ENCODE results near the gene SLIT3.
"Not testable (repeated sequence)": the region's sequence is repeated elsewhere in the genome, so short reads cannot be mapped to it uniquely, and the experiment has no call there.

SLIT3 gene

GRCh38 chr5:169222934-169223594 is 77.9 kb downstream of the SLIT3 start:
- DNase-seq (ENCODE audit: low read depth in 1 of 2, low spot score in 1 of 2), result no peak

GRCh38 chr5:169221519-169221918 is 79.4 kb downstream of the SLIT3 start:
- DNase-seq (ENCODE audit: low read depth in 1 of 2, low spot score in 1 of 2), result no peak

GRCh38 chr5:169219961-169220360 is 81.0 kb downstream of the SLIT3 start:
- DNase-seq (ENCODE audit: low read depth in 1 of 2, low spot score in 1 of 2), result no peak

GRCh38 chr5:169219351-169219750 is 81.6 kb downstream of the SLIT3 start:
- DNase-seq (ENCODE audit: low read depth in 1 of 2, low spot score in 1 of 2), result no peak

GRCh38 chr5:169218861-169219260 is 82.1 kb downstream of the SLIT3 start:
- no peak for DNase-seq (ENCODE audit: low read depth in 1 of 2, low spot score in 1 of 2)

GRCh38 chr5:169218176-169218575 is 82.8 kb downstream of the SLIT3 start:
- no peak for DNase-seq (ENCODE audit: low read depth in 1 of 2, low spot score in 1 of 2)

GRCh38 chr5:169216866-169217265 is 84.1 kb downstream of the SLIT3 start:
- no peak for DNase-seq (ENCODE audit: low read depth in 1 of 2, low spot score in 1 of 2)

GRCh38 chr5:169213479-169213878 is 87.5 kb downstream of the SLIT3 start:
- DNase-seq (ENCODE audit: low read depth in 1 of 2, low spot score in 1 of 2), result no peak

GRCh38 chr5:169211761-169212160 is 89.2 kb downstream of the SLIT3 start:
- DNase-seq (ENCODE audit: low read depth in 1 of 2, low spot score in 1 of 2), result not testable (repeated sequence)

GRCh38 chr5:169204788-169205400 is 96.0 kb downstream of the SLIT3 start:
- DNase-seq (ENCODE audit: low read depth in 1 of 2, low spot score in 1 of 2), result no peak

- DNase-seq (ENCODE audit: low read depth in 1 of 2, low spot score in 1 of 2), result no peak
Measured at GRCh38 chr5:169202969-169203368, 98.0 kb downstream of the SLIT3 start.

GRCh38 chr5:169201597-169201996 is 99.3 kb downstream of the SLIT3 start:
- DNase-seq (ENCODE audit: low read depth in 1 of 2, low spot score in 1 of 2), result no peak

- no peak for DNase-seq (ENCODE audit: low read depth in 1 of 2, low spot score in 1 of 2)
Measured at GRCh38 chr5:169200125-169200778, 100.7 kb downstream of the SLIT3 start.

GRCh38 chr5:169197343-169197742 is 103.6 kb downstream of the SLIT3 start:
- no peak for DNase-seq (ENCODE audit: low read depth in 1 of 2, low spot score in 1 of 2)

GRCh38 chr5:169196059-169196458 is 104.9 kb downstream of the SLIT3 start:
- no peak for DNase-seq (ENCODE audit: low read depth in 1 of 2, low spot score in 1 of 2)

- no peak for DNase-seq (ENCODE audit: low read depth in 1 of 2, low spot score in 1 of 2)
Measured at GRCh38 chr5:169195601-169196000, 105.3 kb downstream of the SLIT3 start.

- DNase-seq (ENCODE audit: low read depth in 1 of 2, low spot score in 1 of 2), result no peak
Measured at GRCh38 chr5:169192536-169192935, 108.4 kb downstream of the SLIT3 start.

- no peak for DNase-seq (ENCODE audit: low read depth in 1 of 2, low spot score in 1 of 2)
Measured at GRCh38 chr5:169190849-169191248, 110.1 kb downstream of the SLIT3 start.

GRCh38 chr5:169185626-169186025 is 115.3 kb downstream of the SLIT3 start:
- DNase-seq (ENCODE audit: low read depth in 1 of 2, low spot score in 1 of 2), result no peak

GRCh38 chr5:169183576-169183975 is 117.4 kb downstream of the SLIT3 start:
- no peak for DNase-seq (ENCODE audit: low read depth in 1 of 2, low spot score in 1 of 2)

GRCh38 chr5:169182797-169183196 is 118.1 kb downstream of the SLIT3 start:
- DNase-seq (ENCODE audit: low read depth in 1 of 2, low spot score in 1 of 2), result no peak

- no peak for DNase-seq (ENCODE audit: low read depth in 1 of 2, low spot score in 1 of 2)
Measured at GRCh38 chr5:169181814-169182213, 119.1 kb downstream of the SLIT3 start.

GRCh38 chr5:169178754-169179153 is 122.2 kb downstream of the SLIT3 start:
- DNase-seq (ENCODE audit: low read depth in 1 of 2, low spot score in 1 of 2), result no peak

All from activated T-helper 1 cell treated with anti-CD3 and anti-CD28 coated beads, Interleukin-2, amount 50 U/mL, for 16 hours (primary cell).